B cell (primary cell): ENCODE data around the gene NRXN2. TPM values are rescaled to one million over a fixed set of nuclear protein-coding genes. Genes with fewer than 3 reads are reported as not detected.

ENCODE experiments used
- ATAC-seq: fragments of 200-7000 bp; cut with Tn5 transposase; one replicate; pipeline ENCODE4 v1.10.0; 2021; ENCODE audit warnings: low read depth, mild to moderate bottlenecking, moderate number of reproducible peaks, moderate library complexity
- CTCF ChIA-PET: fragments of 350-600 bp; sonication (Branson Sonifier 250); formaldehyde crosslinking; loops from one replicate; lab custom pipeline; 2021; ENCODE audit warnings: antibody characterized with exemption, inconsistent platforms; lab: Charles Lee
- POLR2A ChIA-PET: fragments of 350-600 bp; sonication (Branson Sonifier 250); formaldehyde crosslinking; loops from one replicate; lab custom pipeline; 2021; ENCODE audit warnings: antibody characterized with exemption; lab: Charles Lee
- DNase-seq: peaks from one replicate; pipeline ENCODE4 v3.0.0; 2013
- H2AFZ ChIP-seq: 2 replicates; pipeline ENCODE4 v1.6.1; 2012; ENCODE audit warnings: mild to moderate bottlenecking, low read depth, low read length; ENCODE audit not compliant: insufficient read depth, poor library complexity, severe bottlenecking
- H3K27ac ChIP-seq, 2 donors: 1 replicate in 1 of 2; 2 replicates in 1 of 2; pipeline ENCODE4 v1.5.1; 2012 to 2013; ENCODE audit warnings: low read length in 2 of 2, mild to moderate bottlenecking in 2 of 2, moderate library complexity in 1 of 2
- H3K27me3 ChIP-seq, 4 experiments: fragments of 200-600 bp in 1 of 4; sonication (generic) in 1 of 4; replicated peaks in 1 of 4; 1 replicate in 2 of 4; 2 replicates in 2 of 4; pipeline versions ENCODE4 v1.6.1 to v1.7.0; 2013 to 2016; ENCODE audit warnings: low read length in 3 of 4, mild to moderate bottlenecking in 2 of 4, mixed read lengths in 1 of 4, moderate library complexity in 1 of 4; ENCODE audit not compliant: insufficient read depth in 4 of 4, control insufficient read depth in 3 of 4; ENCODE audit errors: control extremely low read depth in 1 of 4
- H3K36me3 ChIP-seq, 2 experiments: replicated peaks in 1 of 2; 1 replicate in 1 of 2; 2 replicates in 1 of 2; pipeline versions ENCODE4 v1.6.1 to v1.7.1; 2013; ENCODE audit warnings: low read length in 1 of 2; ENCODE audit not compliant: insufficient read depth in 2 of 2, control insufficient read depth in 1 of 2; ENCODE audit errors: control extremely low read depth in 1 of 2, extremely low read depth in 1 of 2
- H3K4me1 ChIP-seq, 2 donors: fragments of 200-600 bp in 1 of 2; sonication (generic) in 1 of 2; 1 replicate in 1 of 2; 2 replicates in 1 of 2; pipeline versions ENCODE4 v1.5.1 to v1.6.1; 2013 to 2017; ENCODE audit warnings: low read length in 2 of 2; ENCODE audit not compliant: control insufficient read depth in 2 of 2, insufficient read depth in 2 of 2
- H3K4me2 ChIP-seq: replicated peaks from 2 replicates; pipeline ENCODE3; 2012; ENCODE audit warnings: mild to moderate bottlenecking, low read depth, low read length; ENCODE audit not compliant: poor library complexity, severe bottlenecking
- H3K4me3 ChIP-seq, 5 experiments: fragments of 200-600 bp in 1 of 5; sonication (generic) in 1 of 5; 1 replicate in 3 of 5; 2 replicates in 2 of 5; pipeline versions ENCODE4 v1.5.1 to v1.7.0; 2011 to 2016; ENCODE audit warnings: low read length in 4 of 5, mild to moderate bottlenecking in 4 of 5, low read depth in 2 of 5, control low read depth in 1 of 5, moderate library complexity in 1 of 5; ENCODE audit not compliant: insufficient read depth in 1 of 5; ENCODE audit errors: control extremely low read depth in 1 of 5, extremely low read depth in 1 of 5
- H3K79me2 ChIP-seq: fragments of 200-600 bp; sonication (generic); one replicate; pipeline ENCODE4 v1.6.0; 2016; ENCODE audit warnings: low read length; ENCODE audit not compliant: control insufficient read depth, insufficient read depth
- H3K9ac ChIP-seq: fragments of 200-600 bp; sonication (generic); 2 replicates; pipeline ENCODE4 v1.6.1; 2017; ENCODE audit warnings: mild to moderate bottlenecking, low read length, moderate library complexity
- H3K9me3 ChIP-seq, 3 donors: one replicate each; pipeline versions ENCODE4 v1.6.1 to v1.7.1; 2013; ENCODE audit warnings: low read length in 2 of 3; ENCODE audit not compliant: control insufficient read depth in 2 of 3, insufficient read depth in 1 of 3; ENCODE audit errors: control extremely low read depth in 1 of 3
- H4K20me1 ChIP-seq: 2 replicates; pipeline ENCODE4 v1.6.0; 2012; ENCODE audit warnings: mild to moderate bottlenecking, low read length; ENCODE audit not compliant: insufficient read depth, control insufficient read depth, poor library complexity, severe bottlenecking
- H3K27ac Mint-ChIP-seq: one replicate; pipeline ENCODE4 v1.8.0; 2021; ENCODE audit warnings: mixed read lengths
- H3K27me3 Mint-ChIP-seq: one replicate; pipeline ENCODE4 v1.8.0; 2021; ENCODE audit warnings: mixed read lengths
- H3K4me1 Mint-ChIP-seq: one replicate; pipeline ENCODE4 v1.8.0; 2021; ENCODE audit warnings: mixed read lengths
- H3K4me3 Mint-ChIP-seq: one replicate; pipeline ENCODE4 v1.8.0; 2021; ENCODE audit warnings: mixed read lengths
- H3K9me3 Mint-ChIP-seq: one replicate; pipeline ENCODE4 v1.8.0; 2022; ENCODE audit warnings: mixed read lengths; ENCODE audit not compliant: insufficient read depth
- CTCF ChIP-seq: fragments of 200-600 bp; IDR thresholded peaks from one replicate; pipeline ENCODE4 v1.8.0; 2022; ENCODE audit warnings: antibody characterized with exemption, mild to moderate bottlenecking
- EZH2 ChIP-seq: IDR thresholded peaks from 2 replicates; pipeline ENCODE4 v1.6.1; 2012; ENCODE audit warnings: borderline replicate concordance, low read depth, mild to moderate bottlenecking, moderate library complexity, low read length; ENCODE audit not compliant: insufficient read depth, poor library complexity, severe bottlenecking
- WGBS: methylation state at CpG from one replicate; pipeline ENCODE4 v1.1.5; 2013; ENCODE audit warnings: missing lambda C conversion rate; ENCODE audit not compliant: insufficient coverage; 5-methylcytosine and 5-hydroxymethylcytosine counted together
- intact Hi-C: fragments of 100-400 bp; cut with micrococcal nuclease; formaldehyde crosslinking; loops from one replicate; pipeline ENCODE4 v1.10.0; 2022
- polyA plus RNA-seq: library from polyadenylated mRNA; depleted of rRNA; stranded (reverse); fragments of >200 nt; gene quantifications from 2 replicates; pipeline ENCODE4 v1.2.3, GENCODE V29; 2012
- total RNA-seq, 2 donors: library from RNA; stranded (reverse); fragments of 120-200 nt in 1 of 2; gene quantifications; 1 replicate in 1 of 2; 2 replicates in 1 of 2; pipeline versions ENCODE4 v1.2.3 to v1.2.4, GENCODE V29; 2013 to 2022

Gene NRXN2
- total and polyA plus RNA-seq, 2 donors (not counting 1 experiment from before 2014, with no cell fraction given) = 0.01 to 0.52 TPM

- peaks cover 10% of the 10 kb centered on the region for H3K9me3 Mint-ChIP-seq
- Histone ChIP-seq H3K9me3 (peaks cover 0 to 19% (median 5%) of the 10 kb centered on the region in 3 donors), H2AFZ (no peak overlapping the region), H3K9ac (no peak overlapping the region), H3K27ac (no peak overlapping the region), H3K4me2 (no peak overlapping the region), H4K20me1 (no peaks in the 10 kb centered on the region), H3K27me3 (peaks cover 0 to 4% (median 0%) of the 10 kb centered on the region in 4 experiments), H3K4me1 (no peaks in the 10 kb centered on the region), H3K36me3 (no peaks in the 10 kb centered on the region), H3K4me3 (no peak overlapping the region), H3K79me2 (no peaks in the 10 kb centered on the region)
- ChIA-PET POLR2A (no interaction called here), CTCF (no interaction called here)
- H3K27me3 Mint-ChIP-seq = peaks cover 26% of the 10 kb centered on the region
- TF ChIP-seq CTCF (no peak), EZH2 (no peak)
- ATAC-seq (no peak), DNase-seq (no peak)
- intact Hi-C loops = no loop called here
- no peaks in the 10 kb centered on the region for H3K4me1 Mint-ChIP-seq
- H3K4me3 Mint-ChIP-seq = no peak overlapping the region
- no peak overlapping the region for H3K27ac Mint-ChIP-seq
Observed at GRCh38 chr11:64586366-64586765, 136.6 kb downstream of the NRXN2 start.

DNA sequence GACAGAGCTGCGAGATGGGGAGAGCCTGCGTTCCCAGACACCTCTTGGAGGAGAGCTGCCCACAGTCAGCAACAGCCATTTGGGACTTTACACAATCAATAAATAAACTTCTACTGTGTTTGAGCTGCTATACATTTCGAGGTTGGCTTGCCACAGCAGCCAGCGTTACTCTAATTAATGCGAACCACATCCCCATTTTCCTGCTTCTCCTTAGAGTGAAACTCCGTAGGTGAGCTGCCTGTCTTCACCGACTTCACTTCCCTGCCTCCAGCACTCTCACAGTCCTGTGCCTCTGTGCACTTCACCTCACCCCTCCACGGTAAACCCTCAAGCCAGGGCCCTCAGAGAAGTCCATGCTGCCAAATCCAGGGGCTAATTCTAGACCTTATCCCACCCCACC, 137.8 kb downstream of the NRXN2 start:
- DNase-seq (no peak), ATAC-seq (no peak)
- H3K4me2 ChIP-seq = no peak overlapping the region
- H3K36me3 ChIP-seq = no peaks in the 10 kb centered on the region
- Mint-ChIP-seq H3K4me3 (no peak overlapping the region), H3K4me1 (no peaks in the 10 kb centered on the region), H3K9me3 (peaks cover 10% of the 10 kb centered on the region), H3K27ac (no peak overlapping the region), H3K27me3 (peaks cover 26% of the 10 kb centered on the region)
- no peaks in the 10 kb centered on the region for H4K20me1 ChIP-seq
- H3K27ac ChIP-seq = no peak overlapping the region
- peaks cover 0 to 4% (median 0%) of the 10 kb centered on the region in 4 experiments for H3K27me3 ChIP-seq
- H2AFZ ChIP-seq = no peak overlapping the region
- ChIA-PET POLR2A (no interaction called here), CTCF (no interaction called here)
- no peaks in the 10 kb centered on the region for H3K4me1 ChIP-seq
- peaks cover 0 to 21% (median 5%) of the 10 kb centered on the region in 3 donors for H3K9me3 ChIP-seq
- WGBS = 72% methylated on average over 6 of the region's 8 CpGs
- H3K9ac ChIP-seq = no peak overlapping the region
- TF ChIP-seq EZH2 = no peak
- no peak for TF ChIP-seq CTCF
- H3K79me2 ChIP-seq = no peaks in the 10 kb centered on the region
- H3K4me3 ChIP-seq = no peak overlapping the region
- intact Hi-C loops = no loop called here
